Ecto neural progenitor cell (in vitro differentiated cells): ENCODE measurements around the gene BTD.

Experiments
- DNase-seq: peaks from one replicate; pipeline ENCODE4 v3.0.0-alpha.2; 2018; ENCODE audit warnings: low spot score

The BTD gene

DNA sequence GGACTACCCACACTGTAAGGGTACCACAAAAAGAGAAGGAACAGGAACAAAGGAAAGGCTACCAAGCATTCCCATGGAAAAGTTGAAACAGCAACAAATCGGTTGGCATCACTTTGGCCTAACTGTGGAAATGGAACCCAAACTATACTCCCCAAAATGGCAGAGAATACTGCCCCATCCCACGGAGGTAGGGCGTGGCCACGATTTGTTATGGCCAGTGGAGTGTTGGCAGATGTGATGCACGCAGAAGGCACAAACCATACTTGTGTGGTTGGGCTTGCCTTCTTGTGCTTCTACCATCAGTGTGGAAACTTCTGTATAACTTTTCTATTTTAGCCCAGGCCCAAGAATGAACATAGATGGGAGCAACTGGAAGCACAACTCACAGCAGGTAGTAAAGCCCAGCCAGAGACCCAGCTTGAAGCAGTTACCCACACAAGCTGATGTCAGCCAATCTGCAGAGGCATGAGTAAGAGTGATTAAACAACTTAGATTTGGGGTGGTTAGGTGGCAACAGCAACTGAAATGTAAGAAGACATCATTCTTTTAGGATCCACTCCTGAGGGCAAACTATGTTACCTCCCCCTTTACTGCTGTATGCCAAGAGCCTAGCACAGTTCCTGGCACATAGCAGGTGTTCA lies 64.1 kb downstream of the BTD start:
- no peak for DNase-seq

DNA sequence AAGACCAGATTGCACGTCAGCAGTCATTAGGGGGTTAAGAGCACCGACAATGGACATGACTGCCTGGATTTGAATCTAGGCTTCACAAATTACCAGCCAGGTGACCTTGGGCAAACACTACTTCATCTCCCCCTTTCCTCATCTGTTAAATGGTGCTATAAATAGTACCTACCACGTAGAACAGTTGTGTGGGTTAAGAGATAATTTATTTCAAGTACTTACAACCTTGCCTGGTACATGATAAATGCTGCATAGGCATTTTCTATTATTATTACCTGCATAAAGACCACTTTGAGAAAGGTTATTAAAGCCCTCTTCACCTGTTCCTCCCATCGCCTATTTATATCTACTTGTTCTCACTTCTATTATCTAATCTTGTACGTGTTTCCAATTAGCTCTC lies 64.7 kb downstream of the BTD start:
- no peak for DNase-seq

DNA sequence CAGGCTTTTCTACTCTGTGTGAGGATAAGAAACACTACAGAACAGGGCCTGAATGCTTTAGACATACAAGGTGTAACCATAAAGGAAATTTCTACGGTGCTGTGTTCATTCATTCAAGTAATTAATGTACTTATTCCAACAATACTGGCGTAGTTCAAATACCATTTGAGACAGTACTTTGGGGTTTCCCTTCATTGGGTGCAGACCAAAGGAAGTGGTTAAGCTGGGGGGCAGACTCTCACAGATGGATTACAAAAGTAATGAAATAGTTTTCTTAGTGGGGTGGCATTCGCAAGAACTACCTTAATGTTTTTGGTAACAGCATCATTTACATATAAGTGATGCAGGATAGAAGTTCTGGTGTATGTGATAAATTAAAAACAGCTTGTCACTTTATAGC lies 65.9 kb downstream of the BTD start:
- DNase-seq, result no peak

DNA sequence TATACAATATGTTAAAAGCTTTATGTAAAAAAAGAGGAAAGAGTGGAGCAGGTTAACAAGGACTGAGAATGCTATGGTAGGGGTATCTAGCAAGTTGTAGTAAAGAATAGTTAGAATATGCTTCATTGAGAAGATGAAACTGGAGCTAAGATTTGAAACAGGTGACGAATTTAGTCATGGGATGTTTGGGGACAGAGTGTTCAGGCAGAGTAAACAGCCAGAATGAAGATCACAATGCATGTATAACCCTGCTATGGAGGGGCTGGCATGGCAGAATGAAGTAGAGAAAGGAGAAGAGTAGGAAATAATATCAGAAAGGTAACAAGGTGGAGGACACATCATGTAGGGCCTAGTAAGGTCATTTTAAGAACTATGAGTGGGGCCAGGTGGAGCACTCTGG lies 72.0 kb downstream of the BTD start:
- DNase-seq, result no peak

DNA sequence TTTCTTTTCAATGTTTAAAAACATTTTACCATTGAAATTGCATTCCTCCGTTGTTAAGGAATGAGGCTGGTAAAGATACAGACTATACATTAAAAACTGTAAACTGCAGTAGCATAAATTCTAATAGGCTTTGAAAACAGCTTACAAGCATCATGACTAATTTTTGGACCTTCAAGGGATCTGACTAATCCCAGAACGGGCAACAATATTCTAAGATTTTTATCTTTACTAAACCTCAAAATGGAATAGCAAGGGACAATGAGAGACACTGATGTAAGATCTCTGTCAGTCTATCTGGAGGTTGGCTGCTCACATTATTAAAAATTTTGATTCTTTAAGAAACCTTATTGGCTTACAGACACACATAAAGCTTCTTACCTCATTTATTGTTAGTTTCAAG lies 74.7 kb downstream of the BTD start:
- no peak for DNase-seq

DNA sequence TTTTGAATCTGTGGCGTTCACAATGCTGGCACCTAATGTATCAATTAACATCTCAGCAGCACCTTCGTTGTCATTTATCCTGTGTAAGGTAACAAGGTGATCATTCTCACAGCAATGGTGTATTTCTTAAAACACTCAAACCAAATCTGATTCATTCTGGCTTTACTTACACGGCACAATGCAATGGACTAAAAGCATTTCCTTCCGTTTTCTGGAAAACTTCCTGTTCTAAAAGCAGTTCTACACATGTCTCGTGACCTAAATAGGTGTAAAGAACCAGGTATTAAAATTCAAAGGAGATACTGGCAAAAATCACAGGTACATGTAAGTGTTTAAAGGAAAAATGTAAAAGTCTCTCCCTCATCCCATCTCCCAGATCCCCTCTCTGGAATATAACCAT lies 77.8 kb downstream of the BTD start:
- no peak for DNase-seq

DNA sequence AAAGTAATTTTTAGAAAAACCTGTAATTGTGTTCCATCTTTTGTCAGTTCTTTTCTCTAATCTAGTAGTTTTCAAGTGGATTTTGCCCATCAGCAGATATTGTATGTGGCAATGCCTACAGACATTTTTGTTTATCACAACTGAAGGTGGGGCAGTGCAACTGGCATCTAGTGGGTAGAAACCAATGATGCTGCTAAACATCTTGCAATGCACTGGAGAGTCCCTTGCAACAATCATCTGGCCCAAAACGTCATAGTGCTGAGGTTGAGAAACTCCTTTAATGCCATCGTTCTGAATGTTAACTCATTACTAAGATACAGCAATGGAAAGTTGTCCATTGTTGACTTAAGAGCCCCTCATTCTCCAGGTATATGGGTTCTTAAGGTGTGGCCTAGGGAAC lies 80.1 kb downstream of the BTD start:
- DNase-seq, result no peak

DNA sequence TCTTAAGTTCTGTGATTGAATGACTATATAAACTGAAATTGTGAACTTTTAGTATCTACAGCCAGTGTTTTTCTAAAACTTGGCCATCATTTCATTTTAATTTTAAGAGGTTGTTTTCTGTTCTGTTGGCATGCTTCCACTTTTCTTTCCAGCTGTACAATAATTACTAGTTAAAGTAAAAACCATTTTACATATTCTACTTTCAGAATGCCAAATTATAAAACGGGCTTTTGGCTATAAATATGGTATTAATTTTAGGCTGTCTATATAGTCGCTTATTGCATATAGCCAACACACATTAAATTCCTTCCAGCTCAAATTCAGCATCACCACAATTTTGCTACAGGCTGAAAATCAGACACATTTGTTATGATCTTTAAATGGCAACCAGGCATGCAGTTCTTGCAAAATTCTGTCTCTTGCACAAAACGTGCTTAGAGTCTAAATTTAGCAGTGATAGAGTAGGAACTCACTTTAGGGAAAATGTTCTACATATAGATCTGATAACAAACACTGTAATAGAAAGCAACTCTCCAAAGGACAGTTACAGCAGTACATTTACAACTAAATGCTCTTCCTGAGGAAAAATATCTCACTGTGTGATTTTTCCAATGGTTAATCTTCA lies 81.1 kb downstream of the BTD start:
- DNase-seq, result no peak

DNA sequence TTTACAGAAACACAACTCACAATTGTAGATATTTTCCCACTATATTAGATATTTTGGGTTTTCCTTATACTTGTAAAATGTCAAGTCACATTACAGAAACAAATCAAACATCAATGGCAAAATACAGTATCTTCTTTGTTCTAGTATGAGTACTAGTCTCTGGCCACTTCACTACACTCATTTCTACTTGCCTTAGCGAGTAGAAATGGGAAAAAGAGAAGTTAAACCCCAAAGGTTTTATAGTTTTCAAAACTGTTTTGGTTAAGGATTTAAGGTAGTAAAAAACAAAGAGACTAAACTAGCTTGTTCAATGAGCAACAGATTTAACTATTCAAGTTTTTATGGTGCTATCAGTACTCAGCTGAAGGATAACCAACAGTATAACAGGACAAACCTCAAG lies 81.7 kb downstream of the BTD start:
- DNase-seq, result no peak

DNA sequence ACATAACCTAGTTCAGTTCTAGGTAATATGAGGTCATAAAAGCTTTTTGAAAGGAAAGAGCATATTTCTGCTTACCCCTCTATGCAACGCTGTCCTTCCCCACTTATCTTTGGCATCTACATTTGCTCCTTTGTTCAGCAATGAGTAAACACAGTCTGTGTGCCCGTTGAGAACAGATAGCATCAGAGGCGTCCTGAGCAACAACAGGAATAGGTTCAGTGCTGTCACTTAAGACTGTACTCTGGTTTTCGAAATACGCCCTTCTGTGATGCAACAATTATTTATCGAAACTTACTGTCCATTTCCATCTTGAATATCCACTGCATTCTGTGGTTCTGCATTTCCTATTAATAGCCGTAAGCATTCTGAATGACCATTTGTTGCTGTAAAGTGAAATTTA lies 84.4 kb downstream of the BTD start:
- DNase-seq, result no peak

DNA sequence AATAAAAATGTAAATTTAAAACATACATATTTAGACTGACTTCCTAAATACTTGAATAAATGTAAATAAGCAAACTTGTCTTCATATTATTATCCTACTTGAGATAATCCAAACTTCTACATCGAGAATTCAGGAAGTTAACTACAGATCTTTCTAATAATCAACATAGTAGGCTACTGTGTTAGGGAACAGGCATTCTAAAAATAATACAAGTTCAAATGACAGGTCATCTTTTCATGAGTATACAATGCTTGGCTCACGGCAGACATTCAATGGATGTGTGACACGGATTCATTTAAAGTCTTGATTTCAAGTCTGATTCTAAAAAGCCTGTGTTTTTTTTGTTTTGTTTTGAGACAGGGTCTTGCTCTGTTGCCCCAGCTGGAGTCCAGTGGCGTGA lies 88.7 kb downstream of the BTD start:
- DNase-seq, result no peak

DNA sequence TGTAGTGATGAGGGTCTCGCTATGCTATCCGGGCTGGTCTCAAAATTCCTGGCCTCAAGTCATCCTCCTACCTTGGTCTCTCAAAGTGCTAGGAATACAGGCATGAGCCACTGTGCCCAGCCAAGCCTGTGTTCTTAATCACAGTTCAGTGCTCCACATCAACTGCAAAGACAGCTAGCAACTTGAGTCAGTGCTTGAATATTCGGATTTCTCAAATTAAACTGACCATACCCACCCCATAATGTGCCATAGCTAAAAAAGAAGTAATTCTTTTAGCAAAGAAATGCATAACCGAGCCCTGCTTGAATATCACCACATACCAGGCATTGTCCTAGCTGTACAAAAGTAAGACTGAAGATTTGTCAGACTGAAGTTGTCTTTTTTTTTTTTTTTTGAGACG lies 89.2 kb downstream of the BTD start:
- no peak for DNase-seq

DNA sequence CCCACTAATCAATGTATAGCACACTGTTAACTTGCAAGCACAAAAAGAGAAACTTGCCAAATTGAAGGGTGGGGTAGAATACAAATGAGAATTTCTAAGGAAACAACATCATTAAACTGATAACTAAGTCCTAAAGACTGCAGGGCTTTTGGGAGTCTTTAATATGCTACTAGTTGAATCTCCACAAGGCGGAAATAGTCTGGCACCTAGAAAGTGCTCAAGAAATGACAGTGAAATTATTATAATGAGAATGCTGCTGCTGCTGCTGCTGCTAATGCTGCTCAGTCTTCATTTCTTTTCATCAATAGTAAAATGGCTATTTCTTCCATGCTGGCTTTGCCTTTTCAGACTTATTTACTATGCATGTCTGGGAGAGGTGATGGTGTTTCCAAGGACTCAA lies 91.8 kb downstream of the BTD start:
- DNase-seq, result no peak

DNA sequence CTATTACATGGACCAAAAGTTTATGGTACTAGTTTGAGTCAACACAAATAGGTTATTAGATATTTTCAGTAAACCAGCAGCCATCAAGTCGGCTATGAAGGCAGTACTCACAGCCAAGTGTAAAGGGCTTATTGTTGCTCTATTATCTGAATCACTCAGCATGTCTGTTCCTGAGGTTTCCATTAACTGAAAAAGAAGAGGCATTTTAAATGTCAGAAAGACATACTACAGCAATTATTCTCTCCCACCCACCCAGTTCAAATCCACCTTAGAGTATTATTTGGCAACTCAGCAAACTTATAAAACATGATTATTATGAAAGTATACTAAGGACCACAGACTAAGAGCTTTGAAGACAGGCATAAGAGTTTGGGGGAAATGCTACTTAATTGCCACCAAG lies 93.1 kb downstream of the BTD start:
- no peak for DNase-seq
